HepG2 (cell line): Measurements from ENCODE around the gene RHOBTB3. TPM values are rescaled to one million over a fixed set of nuclear protein-coding genes. Genes with fewer than 3 reads are reported as not detected.
A peak's percentile ranks its signal among the peaks of the same experiment; 100 is the strongest.

Experiments
- CSRNP1 ChIP-seq: sonication (generic); formaldehyde crosslinking; IDR thresholded peaks from 2 replicates; pipeline ENCODE4 v1.8.1; 2023; ENCODE audit warnings: mild to moderate bottlenecking, missing genetic modification reagents
- FOXA1 ChIP-seq, 2 experiments: fragments of 450-650 bp in 1 of 2; sonication (generic) in 1 of 2; formaldehyde crosslinking in 1 of 2; IDR thresholded peaks; 2 replicates each; pipeline versions ENCODE4 v1.4.0 to v1.6.1; 2016 to 2020; ENCODE audit warnings: missing genetic modification reagents in 1 of 2
- KAT8 ChIP-seq: IDR thresholded peaks from 2 replicates; pipeline ENCODE4 v1.6.1; 2016; ENCODE audit warnings: missing genetic modification reagents, missing compliant biosample characterization
- KDM4B ChIP-seq: sonication (generic); formaldehyde crosslinking; IDR thresholded peaks from 2 replicates; pipeline ENCODE4 v1.4.0; 2020; ENCODE audit warnings: missing genetic modification reagents
- LRRFIP1 ChIP-seq: sonication (generic); formaldehyde crosslinking; conservative IDR thresholded peaks from 2 replicates; pipeline ENCODE4 v1.4.0; 2020; ENCODE audit warnings: missing genetic modification reagents
- MIER2 ChIP-seq: IDR thresholded peaks from 2 replicates; pipeline ENCODE4 v1.6.1; 2016; ENCODE audit warnings: missing biosample characterization, missing genetic modification reagents
- NR2C2 ChIP-seq: sonication (generic); formaldehyde crosslinking; IDR thresholded peaks from 2 replicates; pipeline ENCODE4 v1.4.0; 2020; ENCODE audit warnings: missing genetic modification reagents, mild to moderate bottlenecking, moderate library complexity, borderline replicate concordance
- PCBP1 ChIP-seq: fragments of 200-400 bp; formaldehyde crosslinking; IDR thresholded peaks from 2 replicates; pipeline ENCODE4 v1.6.1; 2017; ENCODE audit warnings: mild to moderate bottlenecking, low read depth, low read length, borderline replicate concordance
- RBM39 ChIP-seq: fragments of 200-400 bp; formaldehyde crosslinking; IDR thresholded peaks from one replicate; pipeline ENCODE4 v1.6.1; 2018; ENCODE audit warnings: antibody characterized with exemption, mild to moderate bottlenecking, low read depth, low read length; ENCODE audit not compliant: poor library complexity, severe bottlenecking
- REST ChIP-seq, 2 experiments: IDR thresholded peaks; 2 replicates each; pipeline ENCODE4 v1.6.1; 2011 to 2012; ENCODE audit warnings: low read length in 2 of 2, borderline replicate concordance in 1 of 2, low read depth in 1 of 2, mild to moderate bottlenecking in 1 of 2, moderate library complexity in 1 of 2
- TEAD3 ChIP-seq: optimal IDR thresholded peaks from 2 replicates; pipeline ENCODE3; 2016; ENCODE audit warnings: borderline replicate concordance
- ZBTB21 ChIP-seq: sonication (generic); formaldehyde crosslinking; IDR thresholded peaks from 2 replicates; pipeline ENCODE4 v1.4.0; 2020; ENCODE audit warnings: missing genetic modification reagents
- ZNF644 ChIP-seq: IDR thresholded peaks from 2 replicates; pipeline ENCODE4 v1.6.1; 2016; ENCODE audit warnings: low read depth
- ZNF747 ChIP-seq: sonication (generic); formaldehyde crosslinking; IDR thresholded peaks from 2 replicates; pipeline ENCODE4 v1.8.1; 2023; ENCODE audit warnings: missing genetic modification reagents, mild to moderate bottlenecking, borderline replicate concordance
- polyA plus RNA-seq, 8 experiments: library from polyadenylated mRNA; depleted of rRNA in 3 of 8; stranded (reverse) in 7 of 8; unstranded in 1 of 8; fragments of >200 nt; fragmentation: Illumina TruSeq in 4 of 8; extraction: Trizol in 4 of 8; gene quantifications; 2 replicates each; pipeline versions ENCODE4 v1.2.1 to v1.2.3, GENCODE V29; 2011 to 2016; ENCODE audit warnings: low read depth in 4 of 8, missing spikeins in 1 of 8, mixed read lengths in 1 of 8; ENCODE audit not compliant: insufficient read depth in 1 of 8
- total RNA-seq, 5 experiments: library from RNA; depleted of rRNA; stranded (reverse); fragments of >200 nt; fragmentation: Illumina TruSeq; extraction: Trizol; gene quantifications; 2 replicates each; pipeline ENCODE4 v1.2.3, GENCODE V29; 2016; ENCODE audit warnings: low read depth in 1 of 5
- TF ChIP-seq, protein P1 (sequence below): sonication (generic); formaldehyde crosslinking; IDR thresholded peaks from 2 replicates; pipeline ENCODE4 v1.5.1; 2020; ENCODE audit warnings: mild to moderate bottlenecking, missing genetic modification reagents, moderate library complexity
- TF ChIP-seq, protein P2 (sequence below): sonication (generic); formaldehyde crosslinking; IDR thresholded peaks from 2 replicates; pipeline ENCODE4 v1.4.0; 2020; ENCODE audit warnings: missing genetic modification reagents

RHOBTB3 gene
- total and polyA plus RNA-seq, 2 of the 13 experiments (the other 11 are each of a cell fraction or from before 2014, with no cell fraction given): 31.6 to 35.4 TPM

- no peak for TF ChIP-seq LRRFIP1 (CRISPR knock-in tag)
- TF ChIP-seq REST (IDR thresholded peaks at IDR 0.05; ENCODE audit: borderline replicate concordance in 1 of 2, low read depth in 1 of 2, low read length in 2 of 2): peak in 1 of 2 experiments; percentile 39; a peak in 1 of 4 replicates
- TF ChIP-seq ZNF644 (CRISPR knock-in tag): peak; percentile 85
- TF ChIP-seq FOXA1 (IDR thresholded peaks at IDR 0.05): no peak
- 0 out of 2 replicates have a peak, but pooled peaks have one; percentile 18 for TF ChIP-seq FOXA1 (CRISPR knock-in tag; IDR thresholded peaks at IDR 0.05)
- TF ChIP-seq ZNF747 (CRISPR knock-in tag): peak; percentile 23; the same call in 1 of the 2 replicates
- peak; percentile 74 for TF ChIP-seq MIER2 (CRISPR knock-in tag)
- TF ChIP-seq, protein P1, sequence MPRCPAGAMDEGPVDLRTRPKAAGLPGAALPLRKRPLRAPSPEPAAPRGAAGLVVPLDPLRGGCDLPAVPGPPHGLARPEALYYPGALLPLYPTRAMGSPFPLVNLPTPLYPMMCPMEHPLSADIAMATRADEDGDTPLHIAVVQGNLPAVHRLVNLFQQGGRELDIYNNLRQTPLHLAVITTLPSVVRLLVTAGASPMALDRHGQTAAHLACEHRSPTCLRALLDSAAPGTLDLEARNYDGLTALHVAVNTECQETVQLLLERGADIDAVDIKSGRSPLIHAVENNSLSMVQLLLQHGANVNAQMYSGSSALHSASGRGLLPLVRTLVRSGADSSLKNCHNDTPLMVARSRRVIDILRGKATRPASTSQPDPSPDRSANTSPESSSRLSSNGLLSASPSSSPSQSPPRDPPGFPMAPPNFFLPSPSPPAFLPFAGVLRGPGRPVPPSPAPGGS: peak; percentile 49; the same call in 1 of the 2 replicates
- TF ChIP-seq PCBP1: no peak
- TF ChIP-seq NR2C2 (CRISPR knock-in tag): peak; percentile 80
- TF ChIP-seq, protein P2, sequence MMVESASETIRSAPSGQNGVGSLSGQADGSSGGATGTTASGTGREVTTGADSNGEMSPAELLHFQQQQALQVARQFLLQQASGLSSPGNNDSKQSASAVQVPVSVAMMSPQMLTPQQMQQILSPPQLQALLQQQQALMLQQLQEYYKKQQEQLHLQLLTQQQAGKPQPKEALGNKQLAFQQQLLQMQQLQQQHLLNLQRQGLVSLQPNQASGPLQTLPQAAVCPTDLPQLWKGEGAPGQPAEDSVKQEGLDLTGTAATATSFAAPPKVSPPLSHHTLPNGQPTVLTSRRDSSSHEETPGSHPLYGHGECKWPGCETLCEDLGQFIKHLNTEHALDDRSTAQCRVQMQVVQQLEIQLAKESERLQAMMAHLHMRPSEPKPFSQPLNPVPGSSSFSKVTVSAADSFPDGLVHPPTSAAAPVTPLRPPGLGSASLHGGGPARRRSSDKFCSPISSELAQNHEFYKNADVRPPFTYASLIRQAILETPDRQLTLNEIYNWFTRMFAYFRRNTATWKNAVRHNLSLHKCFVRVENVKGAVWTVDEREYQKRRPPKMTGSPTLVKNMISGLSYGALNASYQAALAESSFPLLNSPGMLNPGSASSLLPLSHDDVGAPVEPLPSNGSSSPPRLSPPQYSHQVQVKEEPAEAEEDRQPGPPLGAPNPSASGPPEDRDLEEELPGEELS (CRISPR knock-in tag): peak; percentile 79
- TF ChIP-seq KAT8 (CRISPR knock-in tag): peak; percentile 87
- TF ChIP-seq RBM39: no peak
- TF ChIP-seq CSRNP1 (CRISPR knock-in tag): no peak
- TF ChIP-seq KDM4B (CRISPR knock-in tag): peak; percentile 84
- TF ChIP-seq TEAD3 (CRISPR knock-in tag): peak; percentile 54
- TF ChIP-seq ZBTB21 (CRISPR knock-in tag): peak; percentile 66
These were observed 96.1 kb downstream of the RHOBTB3 start (continued) for GRCh38 chr5:95826949-95827891.
